K562 (cell line): ENCODE measurements around the gene KLKB1. TPM values are rescaled to one million over a fixed set of nuclear protein-coding genes. Genes with fewer than 3 reads are reported as not detected.

Source experiments
- CHD7 ChIP-seq: fragments of 200-600 bp; sonication (generic); IDR thresholded peaks from one replicate; pipeline ENCODE4 v1.6.1; 2012; ENCODE audit warnings: mild to moderate bottlenecking, low read depth, low read length, inconsistent platforms
- MAFF ChIP-seq: IDR thresholded peaks from 2 replicates; pipeline ENCODE4 v1.6.1; 2012; ENCODE audit warnings: low read length, improper control_type of control experiment
- PPARD ChIP-seq: fragments of 250-450 bp; sonication (Bioruptor Pico); IDR thresholded peaks from 2 replicates; pipeline ENCODE4 v1.8.0; 2022; ENCODE audit warnings: inconsistent platforms, mild to moderate bottlenecking, moderate library complexity
- RBM39 ChIP-seq: fragments of 200-400 bp; formaldehyde crosslinking; optimal IDR thresholded peaks from 2 replicates; pipeline ENCODE3; 2018; ENCODE audit warnings: low read depth, low read length
- RNF219 ChIP-seq: fragments of 250-450 bp; sonication (Bioruptor Pico); IDR thresholded peaks from 2 replicates; pipeline ENCODE4 v1.5.0; 2022; ENCODE audit warnings: mild to moderate bottlenecking
- ZC3H11A ChIP-seq: IDR thresholded peaks from 2 replicates; pipeline ENCODE4 v1.6.1; 2012; ENCODE audit warnings: low read depth, low read length, improper control_type of control experiment
- ZMIZ1 ChIP-seq, 2 experiments: fragments of 150-350 bp in 1 of 2; IDR thresholded peaks; 2 replicates each; pipeline ENCODE4 v1.6.1; 2012 to 2016; ENCODE audit warnings: low read depth in 2 of 2, low read length in 2 of 2, mild to moderate bottlenecking in 1 of 2, moderate library complexity in 1 of 2
- ZNF143 ChIP-seq: sonication (generic); formaldehyde crosslinking; IDR thresholded peaks from 2 replicates; pipeline ENCODE4 v1.9.0; 2022; ENCODE audit warnings: mild to moderate bottlenecking, missing genetic modification reagents
- ZNF444 ChIP-seq: fragments of 250-450 bp; sonication (Bioruptor Pico); IDR thresholded peaks from 2 replicates; pipeline ENCODE4 v1.4.0; 2020; ENCODE audit warnings: mild to moderate bottlenecking, moderate library complexity
- ZSCAN29 ChIP-seq: fragments of 450-650 bp; IDR thresholded peaks from 2 replicates; pipeline ENCODE4 v1.6.1; 2017
- polyA plus RNA-seq, 8 experiments: library from polyadenylated mRNA; depleted of rRNA in 4 of 8; stranded (reverse) in 5 of 8; unstranded in 3 of 8; fragments of >200 nt; fragmentation: Nextera tagmentation in 2 of 8; fragmentation: Illumina TruSeq in 1 of 8; extraction: Ambion mirVana in 2 of 8; extraction: Trizol in 1 of 8; gene quantifications; 2 replicates each; pipeline versions ENCODE4 v1.2.1 to v1.2.3, GENCODE V29; 2011 to 2014; ENCODE audit warnings: inconsistent platforms in 1 of 8, missing spikeins in 1 of 8
- total RNA-seq, 7 experiments: library from RNA; depleted of rRNA in 6 of 7; stranded (reverse); fragments of >200 nt in 6 of 7; fragmentation: Illumina TruSeq in 2 of 7; extraction: Trizol in 2 of 7; gene quantifications; 2 replicates each; pipeline versions ENCODE4 v1.2.1 to v1.2.3, GENCODE V29; 2011 to 2021; ENCODE audit warnings: low replicate concordance in 1 of 7

The KLKB1 gene
- total and polyA plus RNA-seq, 9 of the 15 experiments (the other 6 are each of a cell fraction or from before 2014, with no cell fraction given): 0.27 TPM; not detected in 8

GRCh38 chr4:186191200-186192065 is 35.9 kb upstream of the KLKB1 start, which contains the start of gene CYP4V2 (continued):
- TF ChIP-seq CHD7: peak; percentile 16
- peak in 1 of 2 experiments; percentile 9; a peak in 1 of 4 replicates for TF ChIP-seq ZMIZ1 (IDR thresholded peaks at IDR 0.05; ENCODE audit: low read depth in 2 of 2, low read length in 2 of 2)
- TF ChIP-seq PPARD (CRISPR knock-in tag): no peak
- no peak for TF ChIP-seq ZNF143
- TF ChIP-seq RBM39: no peak
- no peak for TF ChIP-seq RNF219 (CRISPR knock-in tag)
- TF ChIP-seq ZNF444: no peak
- no peak for TF ChIP-seq MAFF
- TF ChIP-seq ZSCAN29: peak; percentile 93
- TF ChIP-seq ZC3H11A: 0 out of 2 replicates have a peak, but pooled peaks have one; percentile 53
